SK-N-SH (cell line): Measurements from ENCODE around the gene DLL3. TPM values are rescaled to one million over a fixed set of nuclear protein-coding genes. Genes with fewer than 3 reads are reported as not detected.

Source experiments
- CTCF ChIA-PET: fragments of 300-600, 350-600 bp; formaldehyde crosslinking; extraction: SDS; loops from one replicate; lab custom pipeline; 2021; lab: Yijun Ruan, JAX
- POLR2A ChIA-PET: fragments of 350-600 bp; sonication (Branson Sonifier 250); formaldehyde crosslinking; extraction: SDS; loops from one replicate; lab custom pipeline; 2020; ENCODE audit warnings: antibody characterized with exemption, inconsistent platforms; lab: Yijun Ruan, JAX
- DNase-seq: peaks from one replicate; pipeline ENCODE4 v3.0.0; 2012
- H2AFZ ChIP-seq: fragments of 200-600 bp; sonication (generic); 2 replicates; pipeline ENCODE4 v1.8.1; 2016; ENCODE audit warnings: antibody characterized with exemption, mild to moderate bottlenecking, low read depth
- H3F3A ChIP-seq: fragments of 200-600 bp; sonication (generic); replicated peaks from 2 replicates; pipeline ENCODE3; 2016; ENCODE audit warnings: antibody characterized with exemption, mild to moderate bottlenecking; ENCODE audit not compliant: insufficient read depth
- H3K27ac ChIP-seq, 2 experiments: fragments of 200-500 bp in 1 of 2; fragments of 200-600 bp in 1 of 2; sonication (Bioruptor generic) in 1 of 2; sonication (generic), shearing (Covaris generic) in 1 of 2; 2 replicates each; pipeline versions ENCODE4 v1.5.1 to v1.6.1; 2014 to 2016; ENCODE audit warnings: low read depth in 2 of 2, inconsistent platforms in 1 of 2, low read length in 1 of 2, mild to moderate bottlenecking in 1 of 2, mixed read lengths in 1 of 2
- H3K27me3 ChIP-seq: fragments of 200-600 bp; sonication (generic), shearing (Covaris generic); 2 replicates; pipeline ENCODE4 v1.6.1; 2016; ENCODE audit warnings: mixed run types; ENCODE audit not compliant: insufficient read depth
- H3K36me3 ChIP-seq, 2 experiments: fragments of 200-500 bp in 1 of 2; fragments of 200-600 bp in 1 of 2; sonication (Bioruptor generic) in 1 of 2; sonication (generic) in 1 of 2; replicated peaks in 1 of 2; 2 replicates each; pipeline versions ENCODE3 to v1.5.1; 2014 to 2016; ENCODE audit warnings: low read length in 1 of 2, mild to moderate bottlenecking in 1 of 2; ENCODE audit not compliant: insufficient read depth in 2 of 2, control insufficient read depth in 1 of 2
- H3K4me1 ChIP-seq, 2 experiments: fragments of 200-500 bp in 1 of 2; fragments of 200-600 bp in 1 of 2; sonication (Bioruptor generic) in 1 of 2; sonication (generic), shearing (Covaris generic) in 1 of 2; 2 replicates each; pipeline versions ENCODE4 v1.5.1 to v1.6.1; 2014 to 2016; ENCODE audit warnings: low read depth in 1 of 2, low read length in 1 of 2, mixed run types in 1 of 2; ENCODE audit not compliant: insufficient read depth in 2 of 2, control insufficient read depth in 1 of 2
- H3K4me2 ChIP-seq: fragments of 200-600 bp; sonication (generic), shearing (Covaris generic); 2 replicates; pipeline ENCODE4 v1.6.1; 2017; ENCODE audit warnings: mixed run types
- H3K4me3 ChIP-seq, 2 experiments: fragments of 200-500 bp in 1 of 2; fragments of 200-600 bp in 1 of 2; sonication (Bioruptor generic) in 1 of 2; sonication (generic), shearing (Covaris generic) in 1 of 2; 2 replicates each; pipeline versions ENCODE4 v1.5.1 to v1.8.1; 2014 to 2016; ENCODE audit warnings: low read depth in 2 of 2, inconsistent platforms in 1 of 2, low read length in 1 of 2, mild to moderate bottlenecking in 1 of 2, mixed read lengths in 1 of 2, moderate library complexity in 1 of 2
- H3K79me2 ChIP-seq: fragments of 200-600 bp; sonication (generic); 2 replicates; pipeline ENCODE4 v1.8.1; 2017; ENCODE audit warnings: mild to moderate bottlenecking; ENCODE audit not compliant: insufficient read depth
- H3K9ac ChIP-seq: fragments of 200-600 bp; sonication (generic); 2 replicates; pipeline ENCODE4 v1.6.1; 2017; ENCODE audit warnings: mixed run types
- H3K9me2 ChIP-seq: fragments of 200-600 bp; sonication (generic); 2 replicates; pipeline ENCODE4 v1.6.1; 2017; ENCODE audit warnings: mixed run types
- H3K9me3 ChIP-seq: fragments of 200-600 bp; sonication (generic); 2 replicates; pipeline ENCODE4 v1.6.1; 2017; ENCODE audit warnings: mixed run types, mild to moderate bottlenecking, moderate library complexity
- H4K20me1 ChIP-seq: fragments of 200-600 bp; sonication (generic); 2 replicates; pipeline ENCODE4 v1.6.1; 2017; ENCODE audit warnings: mild to moderate bottlenecking, mixed run types; ENCODE audit not compliant: insufficient read depth
- CHD2 ChIP-seq: fragments of 150-350 bp; IDR thresholded peaks from 2 replicates; pipeline ENCODE4 v1.6.1; 2018; ENCODE audit warnings: low read length; ENCODE audit not compliant: partially characterized antibody
- ELF1 ChIP-seq: IDR thresholded peaks from 2 replicates; pipeline ENCODE4 v1.4.0; 2012
- FOSL2 ChIP-seq: IDR thresholded peaks from 2 replicates; pipeline ENCODE4 v1.4.0; 2012; ENCODE audit warnings: low read depth, mild to moderate bottlenecking, moderate library complexity, borderline replicate concordance
- FOXJ3 ChIP-seq: sonication (generic); formaldehyde crosslinking; IDR thresholded peaks from 2 replicates; pipeline ENCODE4 v1.5.1; 2020; ENCODE audit warnings: mild to moderate bottlenecking, missing genetic modification reagents
- IRF3 ChIP-seq: fragments of 150-350 bp; IDR thresholded peaks from 2 replicates; pipeline ENCODE4 v1.6.1; 2016; ENCODE audit warnings: mild to moderate bottlenecking, low read depth, low read length
- JUND ChIP-seq: IDR thresholded peaks from 2 replicates; pipeline ENCODE4 v1.4.0; 2012
- MXI1 ChIP-seq: IDR thresholded peaks from 2 replicates; pipeline ENCODE4 v1.6.1; 2012; ENCODE audit warnings: mild to moderate bottlenecking, low read depth, low read length, improper control_type of control experiment
- POLR2AphosphoS5 ChIP-seq: IDR thresholded peaks from 2 replicates; pipeline ENCODE4 v1.6.1; 2012; ENCODE audit warnings: low read depth, low read length
- RFX5 ChIP-seq: IDR thresholded peaks from 2 replicates; pipeline ENCODE4 v1.6.1; 2012; ENCODE audit warnings: mild to moderate bottlenecking, improper control_type of control experiment, low read length
- RXRA ChIP-seq: IDR thresholded peaks from 2 replicates; pipeline ENCODE4 v1.4.0; 2012; ENCODE audit warnings: low read depth, mild to moderate bottlenecking, borderline replicate concordance
- SIN3A ChIP-seq: IDR thresholded peaks from 2 replicates; pipeline ENCODE4 v1.6.1; 2012; ENCODE audit warnings: low read depth, mild to moderate bottlenecking, low read length, moderate library complexity, borderline replicate concordance
- TAF1 ChIP-seq: IDR thresholded peaks from 2 replicates; pipeline ENCODE4 v1.6.1; 2012; ENCODE audit warnings: low read depth, mild to moderate bottlenecking, low read length, moderate library complexity, borderline replicate concordance
- YY1 ChIP-seq: IDR thresholded peaks from 2 replicates; pipeline ENCODE4 v1.4.0; 2012; ENCODE audit warnings: low read depth, mild to moderate bottlenecking
- WGBS: methylation state at CpG from one replicate; pipeline ENCODE4 v1.1.6; 2017; ENCODE audit warnings: low lambda C conversion rate; 5-methylcytosine and 5-hydroxymethylcytosine counted together
- polyA plus RNA-seq, 3 experiments: library from polyadenylated mRNA; depleted of rRNA; stranded (reverse); fragments of >200 nt; gene quantifications; 2 replicates each; pipeline ENCODE4 v1.2.3, GENCODE V29; 2012
- TF ChIP-seq, protein P1 (sequence below): IDR thresholded peaks from 2 replicates; pipeline ENCODE4 v1.6.1; 2012; ENCODE audit warnings: mild to moderate bottlenecking, low read depth, low read length, moderate library complexity

DLL3 gene
- polyA plus RNA-seq, 1 of the 3 experiments (the other 2 are of a cell fraction) = 4.7 TPM

GRCh38 chr19:39480337-39481228 is 18.2 kb upstream of the DLL3 start, which contains the start of gene TIMM50:
TSS of gene TIMM50 (plus strand) at chr19:39480838. CDS start at chr19:39480854, 16 bp downstream.
- H3K27ac ChIP-seq = peak within 1 kb of the TSS; percentile 65 to 71
- ChIA-PET CTCF (interaction anchor here (0.8 to 1.3 kb wide), 4 partner anchors 17 to 52 kb away, joined by 3 to 8 read pairs (median 4); partner anchors contain the start of genes DLL3 and EID2B), POLR2A (interaction anchor here (0.5 kb wide), 1 partner anchor 45 kb away, joined by 3 read pairs; the partner anchor contains the start of gene RPS16)
- H3K36me3 ChIP-seq = peaks cover 18% of the 10 kb centered on the region in 2 experiments
- peaks cover 33% of the 10 kb centered on the region for H3K79me2 ChIP-seq
- no peaks in the 10 kb centered on the region for H3K27me3 ChIP-seq
- peaks cover 0 to 14% of the 10 kb centered on the region in 2 experiments; a peak in 1 of 4 replicates for H3K4me1 ChIP-seq
- peak within 1 kb of the TSS; percentile 95 for H3K4me2 ChIP-seq
- peak; percentile 96 for DNase-seq
- H3K9me2 ChIP-seq = no peaks in the 10 kb centered on the region
- H3K9ac ChIP-seq = peak within 1 kb of the TSS; percentile 96
- H3F3A ChIP-seq = peaks cover 22% of the 10 kb centered on the region
- H3K9me3 ChIP-seq = no peaks in the 10 kb centered on the region
- H4K20me1 ChIP-seq = no peaks in the 10 kb centered on the region
- TF ChIP-seq, protein P1, sequence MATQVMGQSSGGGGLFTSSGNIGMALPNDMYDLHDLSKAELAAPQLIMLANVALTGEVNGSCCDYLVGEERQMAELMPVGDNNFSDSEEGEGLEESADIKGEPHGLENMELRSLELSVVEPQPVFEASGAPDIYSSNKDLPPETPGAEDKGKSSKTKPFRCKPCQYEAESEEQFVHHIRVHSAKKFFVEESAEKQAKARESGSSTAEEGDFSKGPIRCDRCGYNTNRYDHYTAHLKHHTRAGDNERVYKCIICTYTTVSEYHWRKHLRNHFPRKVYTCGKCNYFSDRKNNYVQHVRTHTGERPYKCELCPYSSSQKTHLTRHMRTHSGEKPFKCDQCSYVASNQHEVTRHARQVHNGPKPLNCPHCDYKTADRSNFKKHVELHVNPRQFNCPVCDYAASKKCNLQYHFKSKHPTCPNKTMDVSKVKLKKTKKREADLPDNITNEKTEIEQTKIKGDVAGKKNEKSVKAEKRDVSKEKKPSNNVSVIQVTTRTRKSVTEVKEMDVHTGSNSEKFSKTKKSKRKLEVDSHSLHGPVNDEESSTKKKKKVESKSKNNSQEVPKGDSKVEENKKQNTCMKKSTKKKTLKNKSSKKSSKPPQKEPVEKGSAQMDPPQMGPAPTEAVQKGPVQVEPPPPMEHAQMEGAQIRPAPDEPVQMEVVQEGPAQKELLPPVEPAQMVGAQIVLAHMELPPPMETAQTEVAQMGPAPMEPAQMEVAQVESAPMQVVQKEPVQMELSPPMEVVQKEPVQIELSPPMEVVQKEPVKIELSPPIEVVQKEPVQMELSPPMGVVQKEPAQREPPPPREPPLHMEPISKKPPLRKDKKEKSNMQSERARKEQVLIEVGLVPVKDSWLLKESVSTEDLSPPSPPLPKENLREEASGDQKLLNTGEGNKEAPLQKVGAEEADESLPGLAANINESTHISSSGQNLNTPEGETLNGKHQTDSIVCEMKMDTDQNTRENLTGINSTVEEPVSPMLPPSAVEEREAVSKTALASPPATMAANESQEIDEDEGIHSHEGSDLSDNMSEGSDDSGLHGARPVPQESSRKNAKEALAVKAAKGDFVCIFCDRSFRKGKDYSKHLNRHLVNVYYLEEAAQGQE = no peak; the same call in 1 of the 2 replicates
- peak; percentile 37; the same call in 1 of the 2 replicates for TF ChIP-seq ELF1
- TF ChIP-seq RXRA = no peak
- TF ChIP-seq YY1 = peak; percentile 97
- peak; percentile 97 for TF ChIP-seq TAF1
- no peak for TF ChIP-seq IRF3
- TF ChIP-seq POLR2AphosphoS5 = peak; percentile 67
- peak; percentile 89 for TF ChIP-seq MXI1
- TF ChIP-seq CHD2 = peak; percentile 82
- TF ChIP-seq SIN3A = peak; percentile 86; the same call in 1 of the 2 replicates
- under 1% methylated on average over 35 of the region's 62 CpGs for WGBS
- peak within 1 kb of the TSS; percentile 94 to 95 for H3K4me3 ChIP-seq
- peak within 1 kb of the TSS; percentile 93 for H2AFZ ChIP-seq

- Histone ChIP-seq H3K4me3 (peak overlapping the region; percentile 94 to 95), H3K79me2 (peaks cover 33% of the 10 kb centered on the region), H3K27me3 (no peaks in the 10 kb centered on the region), H3K9me3 (no peaks in the 10 kb centered on the region), H4K20me1 (no peaks in the 10 kb centered on the region), H3K27ac (peak overlapping the region; percentile 65 to 66; a peak in 3 of 4 replicates), H3K36me3 (peaks cover 18% of the 10 kb centered on the region in 2 experiments), H3K4me2 (peak overlapping the region; percentile 95), H3K4me1 (peaks cover 0 to 14% of the 10 kb centered on the region in 2 experiments; a peak in 1 of 4 replicates), H2AFZ (peak overlapping the region; percentile 88), H3F3A (peaks cover 22% of the 10 kb centered on the region), H3K9me2 (no peaks in the 10 kb centered on the region), H3K9ac (peak overlapping the region; percentile 96)
- 1% methylated on average over 10 of the region's 12 CpGs for WGBS
- no peak for TF ChIP-seq JUND
- no peak for TF ChIP-seq RFX5
- no peak for TF ChIP-seq IRF3
- no peak for TF ChIP-seq SIN3A
- no peak for TF ChIP-seq FOXJ3 (CRISPR knock-in tag)
- no peak for TF ChIP-seq FOSL2
- DNase-seq = no peak
- ChIA-PET POLR2A (no interaction called here), CTCF (interaction anchor here (1.2 to 1.3 kb wide), 2 partner anchors 17 to 52 kb away, joined by 5 to 8 read pairs; partner anchors contain the start of gene EID2B)
These were observed 17.6 kb upstream of the DLL3 start for GRCh38 chr19:39481229-39481545.
